ENCODE results near the gene LIN28A.

DNA sequence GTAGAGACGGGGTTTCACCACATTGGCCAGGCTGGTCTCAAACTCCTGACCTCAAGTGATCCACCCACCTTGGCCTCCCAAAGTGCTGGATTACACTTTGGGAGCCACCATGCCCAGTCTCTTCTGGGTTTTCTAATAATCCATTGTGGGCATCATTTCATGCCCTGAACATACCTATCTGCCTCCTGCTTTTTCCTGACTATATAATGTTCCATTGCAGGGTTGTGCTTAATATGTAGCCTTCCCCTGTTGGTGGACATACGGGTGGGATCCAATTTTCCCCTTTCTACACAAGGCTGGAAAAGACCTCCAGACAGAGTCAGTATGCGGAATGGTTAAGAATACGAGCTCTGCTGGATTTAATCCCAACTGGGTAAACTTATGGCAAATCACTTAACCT is 34.6 kb upstream of the LIN28A start:
- TF ChIP-seq, protein P1, sequence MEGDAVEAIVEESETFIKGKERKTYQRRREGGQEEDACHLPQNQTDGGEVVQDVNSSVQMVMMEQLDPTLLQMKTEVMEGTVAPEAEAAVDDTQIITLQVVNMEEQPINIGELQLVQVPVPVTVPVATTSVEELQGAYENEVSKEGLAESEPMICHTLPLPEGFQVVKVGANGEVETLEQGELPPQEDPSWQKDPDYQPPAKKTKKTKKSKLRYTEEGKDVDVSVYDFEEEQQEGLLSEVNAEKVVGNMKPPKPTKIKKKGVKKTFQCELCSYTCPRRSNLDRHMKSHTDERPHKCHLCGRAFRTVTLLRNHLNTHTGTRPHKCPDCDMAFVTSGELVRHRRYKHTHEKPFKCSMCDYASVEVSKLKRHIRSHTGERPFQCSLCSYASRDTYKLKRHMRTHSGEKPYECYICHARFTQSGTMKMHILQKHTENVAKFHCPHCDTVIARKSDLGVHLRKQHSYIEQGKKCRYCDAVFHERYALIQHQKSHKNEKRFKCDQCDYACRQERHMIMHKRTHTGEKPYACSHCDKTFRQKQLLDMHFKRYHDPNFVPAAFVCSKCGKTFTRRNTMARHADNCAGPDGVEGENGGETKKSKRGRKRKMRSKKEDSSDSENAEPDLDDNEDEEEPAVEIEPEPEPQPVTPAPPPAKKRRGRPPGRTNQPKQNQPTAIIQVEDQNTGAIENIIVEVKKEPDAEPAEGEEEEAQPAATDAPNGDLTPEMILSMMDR (IDR thresholded peaks at IDR 0.05), result no peak
- TF ChIP-seq POLR2A (IDR thresholded peaks at IDR 0.05), result no peak

Data from adrenal gland (tissue), 5 donors.